ENCODE results near the gene APOBR. TPM values are rescaled to one million over a fixed set of nuclear protein-coding genes. Genes with fewer than 3 reads are reported as not detected.

Gene APOBR
- total and polyA plus RNA-seq, 2 of the 13 experiments (the other 11 are each of a cell fraction or from before 2014, with no cell fraction given), result 0.03 TPM; not detected in 1

GRCh38 chr16:28503470-28504259 lies 9.2 kb downstream of the APOBR start (continued):
- no peak for TF ChIP-seq RBM39 (IDR thresholded peaks at IDR 0.05; ENCODE audit: low read depth, low read length, poor library complexity, severe bottlenecking)
- no peak for TF ChIP-seq DNMT1 (CRISPR knock-in tag; IDR thresholded peaks at IDR 0.05)
- TF ChIP-seq ZNF687 (CRISPR knock-in tag; IDR thresholded peaks at IDR 0.05), result peak; percentile 31; the same call in 1 of the 2 replicates
- TF ChIP-seq KMT2B (CRISPR knock-in tag; IDR thresholded peaks at IDR 0.05), result no peak
- no peak for TF ChIP-seq THYN1 (CRISPR knock-in tag; IDR thresholded peaks at IDR 0.05; ENCODE audit: borderline replicate concordance, low read depth)
- TF ChIP-seq SOX6 (IDR thresholded peaks at IDR 0.05), result no peak
- 0 out of 2 replicates have a peak, but pooled peaks have one; percentile 15 for TF ChIP-seq SOX6 (CRISPR knock-in tag; IDR thresholded peaks at IDR 0.05)
- TF ChIP-seq ZNF784 (CRISPR knock-in tag; IDR thresholded peaks at IDR 0.05; ENCODE audit: borderline replicate concordance), result no peak
- TF ChIP-seq ZNF710 (CRISPR knock-in tag; IDR thresholded peaks at IDR 0.05; ENCODE audit: borderline replicate concordance), result 0 out of 2 replicates have a peak, but pooled peaks have one; percentile 39
- no peak for TF ChIP-seq ZC3H13 (CRISPR knock-in tag; IDR thresholded peaks at IDR 0.05)
- TF ChIP-seq ZNF746 (CRISPR knock-in tag; IDR thresholded peaks at IDR 0.05), result no peak
- no peak for TF ChIP-seq ZNF280B (CRISPR knock-in tag; IDR thresholded peaks at IDR 0.05; ENCODE audit: borderline replicate concordance)
- no peak for TF ChIP-seq ZBTB4 (CRISPR knock-in tag; IDR thresholded peaks at IDR 0.05; ENCODE audit: borderline replicate concordance)
- TF ChIP-seq ZNF292 (CRISPR knock-in tag; IDR thresholded peaks at IDR 0.05; ENCODE audit: borderline replicate concordance, low read depth), result 0 out of 2 replicates have a peak, but pooled peaks have one; percentile 14
- TF ChIP-seq HNRNPLL (IDR thresholded peaks at IDR 0.05; ENCODE audit: low read depth, low read length, poor library complexity, severe bottlenecking), result no peak

Measured in HepG2 (cell line).